Liver (tissue), 3 donors: ENCODE results near the gene SLIT1.

Experiments used
- FOXA1 ChIP-seq: IDR thresholded peaks from 2 replicates; pipeline ENCODE4 v1.6.1; 2016; ENCODE audit warnings: antibody characterized with exemption
- GABPA ChIP-seq, 2 donors: IDR thresholded peaks in 1 of 2; conservative IDR thresholded peaks in 1 of 2; 2 replicates each; pipeline ENCODE4 v1.6.1; 2016; ENCODE audit warnings: antibody characterized with exemption in 2 of 2, mild to moderate bottlenecking in 1 of 2, moderate library complexity in 1 of 2
- HNF4A ChIP-seq, 2 donors: conservative IDR thresholded peaks; 2 replicates each; pipeline ENCODE4 v1.6.1; 2016; ENCODE audit warnings: antibody characterized with exemption in 2 of 2, mild to moderate bottlenecking in 2 of 2
- HNF4G ChIP-seq: IDR thresholded peaks from 2 replicates; pipeline ENCODE4 v1.6.1; 2016; ENCODE audit warnings: antibody characterized with exemption
- JUND ChIP-seq, 2 donors: IDR thresholded peaks; 2 replicates each; pipeline ENCODE4 v1.6.1; 2016; ENCODE audit warnings: antibody characterized with exemption in 2 of 2
- RAD21 ChIP-seq, 2 donors: IDR thresholded peaks; 2 replicates each; pipeline ENCODE4 v1.6.1; 2016; ENCODE audit warnings: antibody characterized with exemption in 2 of 2, mild to moderate bottlenecking in 2 of 2
- RXRA ChIP-seq, 2 donors: IDR thresholded peaks; 2 replicates each; pipeline ENCODE4 v1.6.1; 2017 to 2018; ENCODE audit warnings: antibody characterized with exemption in 2 of 2, mild to moderate bottlenecking in 1 of 2
- TAF1 ChIP-seq: conservative IDR thresholded peaks from 2 replicates; pipeline ENCODE4 v1.6.1; 2016; ENCODE audit warnings: antibody characterized with exemption, mild to moderate bottlenecking
- YY1 ChIP-seq: IDR thresholded peaks from 2 replicates; pipeline ENCODE4 v1.6.1; 2016; ENCODE audit warnings: antibody characterized with exemption, mild to moderate bottlenecking
- TF ChIP-seq, protein P1 (sequence below): fragments of 150-350 bp; IDR thresholded peaks from 2 replicates; pipeline ENCODE4 v1.5.1; 2017; ENCODE audit warnings: improper control_type of control experiment, low read depth, low read length; ENCODE audit not compliant: missing input control
- TF ChIP-seq, protein P2 (sequence below): IDR thresholded peaks from 2 replicates; pipeline ENCODE4 v1.6.1; 2016; ENCODE audit warnings: antibody characterized with exemption
- TF ChIP-seq, protein P3 (sequence below): IDR thresholded peaks from 2 replicates; pipeline ENCODE4 v1.6.1; 2016; ENCODE audit warnings: antibody characterized with exemption, mild to moderate bottlenecking
- donor health status: healthy.
- donor health status: healthy.

DNA sequence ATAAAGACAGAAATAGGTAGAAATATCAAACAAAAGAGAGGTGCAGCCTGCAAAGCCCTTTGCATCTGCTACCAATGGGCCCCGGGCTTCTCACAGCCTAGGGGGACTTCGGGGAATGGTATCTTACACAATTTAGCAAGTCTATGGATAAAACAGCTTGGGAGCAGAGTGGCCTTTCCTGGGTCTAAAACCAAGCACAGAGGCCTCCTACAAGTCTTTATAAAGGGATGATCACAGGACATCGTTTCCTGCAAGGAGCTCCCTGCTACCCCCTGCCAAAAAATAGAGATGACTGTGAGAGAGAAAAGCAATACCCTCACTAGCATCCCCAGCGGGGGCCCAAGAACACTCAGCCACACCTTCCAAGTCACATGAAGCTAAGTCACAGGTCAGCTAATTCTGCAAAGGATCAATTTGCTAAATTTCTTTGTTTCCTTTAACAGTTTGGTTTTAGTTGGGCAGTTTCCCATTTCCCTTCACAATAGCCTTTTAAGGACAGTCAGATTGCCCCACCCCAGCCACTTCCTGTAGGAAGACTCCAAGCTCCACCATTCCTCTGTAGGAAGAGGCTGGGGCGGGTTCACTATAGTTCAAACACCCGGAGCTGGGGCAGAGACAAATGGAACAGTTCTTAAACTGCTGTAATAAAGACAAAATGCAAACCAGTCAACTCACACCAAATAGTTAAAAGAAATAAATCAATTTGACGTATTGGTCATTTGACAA lies 105.5 kb downstream of the SLIT1 start:
- TF ChIP-seq, protein P1, sequence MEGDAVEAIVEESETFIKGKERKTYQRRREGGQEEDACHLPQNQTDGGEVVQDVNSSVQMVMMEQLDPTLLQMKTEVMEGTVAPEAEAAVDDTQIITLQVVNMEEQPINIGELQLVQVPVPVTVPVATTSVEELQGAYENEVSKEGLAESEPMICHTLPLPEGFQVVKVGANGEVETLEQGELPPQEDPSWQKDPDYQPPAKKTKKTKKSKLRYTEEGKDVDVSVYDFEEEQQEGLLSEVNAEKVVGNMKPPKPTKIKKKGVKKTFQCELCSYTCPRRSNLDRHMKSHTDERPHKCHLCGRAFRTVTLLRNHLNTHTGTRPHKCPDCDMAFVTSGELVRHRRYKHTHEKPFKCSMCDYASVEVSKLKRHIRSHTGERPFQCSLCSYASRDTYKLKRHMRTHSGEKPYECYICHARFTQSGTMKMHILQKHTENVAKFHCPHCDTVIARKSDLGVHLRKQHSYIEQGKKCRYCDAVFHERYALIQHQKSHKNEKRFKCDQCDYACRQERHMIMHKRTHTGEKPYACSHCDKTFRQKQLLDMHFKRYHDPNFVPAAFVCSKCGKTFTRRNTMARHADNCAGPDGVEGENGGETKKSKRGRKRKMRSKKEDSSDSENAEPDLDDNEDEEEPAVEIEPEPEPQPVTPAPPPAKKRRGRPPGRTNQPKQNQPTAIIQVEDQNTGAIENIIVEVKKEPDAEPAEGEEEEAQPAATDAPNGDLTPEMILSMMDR, result no peak
- TF ChIP-seq, protein P2, sequence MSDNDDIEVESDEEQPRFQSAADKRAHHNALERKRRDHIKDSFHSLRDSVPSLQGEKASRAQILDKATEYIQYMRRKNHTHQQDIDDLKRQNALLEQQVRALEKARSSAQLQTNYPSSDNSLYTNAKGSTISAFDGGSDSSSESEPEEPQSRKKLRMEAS, result no peak
- TF ChIP-seq RXRA (IDR thresholded peaks at IDR 0.05) (no peak), GABPA (IDR thresholded peaks at IDR 0.05 in 1 of 2, conservative IDR thresholded peaks at IDR 0.05 in 1 of 2) (no peak), RAD21 (IDR thresholded peaks at IDR 0.05) (no peak), FOXA1 (no peak), HNF4G (no peak), TAF1 (no peak), JUND (IDR thresholded peaks at IDR 0.05) (no peak), HNF4A (conservative IDR thresholded peaks at IDR 0.05) (no peak), YY1 (no peak)
- TF ChIP-seq, protein P3, sequence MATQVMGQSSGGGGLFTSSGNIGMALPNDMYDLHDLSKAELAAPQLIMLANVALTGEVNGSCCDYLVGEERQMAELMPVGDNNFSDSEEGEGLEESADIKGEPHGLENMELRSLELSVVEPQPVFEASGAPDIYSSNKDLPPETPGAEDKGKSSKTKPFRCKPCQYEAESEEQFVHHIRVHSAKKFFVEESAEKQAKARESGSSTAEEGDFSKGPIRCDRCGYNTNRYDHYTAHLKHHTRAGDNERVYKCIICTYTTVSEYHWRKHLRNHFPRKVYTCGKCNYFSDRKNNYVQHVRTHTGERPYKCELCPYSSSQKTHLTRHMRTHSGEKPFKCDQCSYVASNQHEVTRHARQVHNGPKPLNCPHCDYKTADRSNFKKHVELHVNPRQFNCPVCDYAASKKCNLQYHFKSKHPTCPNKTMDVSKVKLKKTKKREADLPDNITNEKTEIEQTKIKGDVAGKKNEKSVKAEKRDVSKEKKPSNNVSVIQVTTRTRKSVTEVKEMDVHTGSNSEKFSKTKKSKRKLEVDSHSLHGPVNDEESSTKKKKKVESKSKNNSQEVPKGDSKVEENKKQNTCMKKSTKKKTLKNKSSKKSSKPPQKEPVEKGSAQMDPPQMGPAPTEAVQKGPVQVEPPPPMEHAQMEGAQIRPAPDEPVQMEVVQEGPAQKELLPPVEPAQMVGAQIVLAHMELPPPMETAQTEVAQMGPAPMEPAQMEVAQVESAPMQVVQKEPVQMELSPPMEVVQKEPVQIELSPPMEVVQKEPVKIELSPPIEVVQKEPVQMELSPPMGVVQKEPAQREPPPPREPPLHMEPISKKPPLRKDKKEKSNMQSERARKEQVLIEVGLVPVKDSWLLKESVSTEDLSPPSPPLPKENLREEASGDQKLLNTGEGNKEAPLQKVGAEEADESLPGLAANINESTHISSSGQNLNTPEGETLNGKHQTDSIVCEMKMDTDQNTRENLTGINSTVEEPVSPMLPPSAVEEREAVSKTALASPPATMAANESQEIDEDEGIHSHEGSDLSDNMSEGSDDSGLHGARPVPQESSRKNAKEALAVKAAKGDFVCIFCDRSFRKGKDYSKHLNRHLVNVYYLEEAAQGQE, result no peak
